ENCODE measurements around the gene CFAP68. TPM values are rescaled to one million over a fixed set of nuclear protein-coding genes. Genes with fewer than 3 reads are reported as not detected.

CFAP68 gene
- total and polyA plus RNA-seq, 9 of the 15 experiments (the other 6 are each of a cell fraction or from before 2014, with no cell fraction given): 22.8 to 72.3 (median 52.5) TPM

GRCh38 chr11:111911563-111912401 lies 32.4 kb downstream of the CFAP68 start, which contains the start of gene CRYAB (continued):
- TF ChIP-seq RBBP5 (IDR thresholded peaks at IDR 0.05; ENCODE audit: borderline replicate concordance, insufficient read depth, low read length, poor library complexity, severe bottlenecking): peak; percentile 42
- TF ChIP-seq REST (IDR thresholded peaks at IDR 0.05; ENCODE audit: borderline replicate concordance): peak; percentile 34
- no peak for TF ChIP-seq REST (CRISPR knock-in tag; IDR thresholded peaks at IDR 0.05; ENCODE audit: low read depth)
- peak; percentile 11; the same call in 1 of the 2 replicates for TF ChIP-seq TEAD4 (IDR thresholded peaks at IDR 0.05; ENCODE audit: low read length)
- no peak for TF ChIP-seq TEAD4 (CRISPR knock-in tag; IDR thresholded peaks at IDR 0.05; ENCODE audit: borderline replicate concordance)
- TF ChIP-seq MEIS2 (IDR thresholded peaks at IDR 0.05; ENCODE audit: partially characterized antibody): peak; percentile 6
- TF ChIP-seq, protein P1, sequence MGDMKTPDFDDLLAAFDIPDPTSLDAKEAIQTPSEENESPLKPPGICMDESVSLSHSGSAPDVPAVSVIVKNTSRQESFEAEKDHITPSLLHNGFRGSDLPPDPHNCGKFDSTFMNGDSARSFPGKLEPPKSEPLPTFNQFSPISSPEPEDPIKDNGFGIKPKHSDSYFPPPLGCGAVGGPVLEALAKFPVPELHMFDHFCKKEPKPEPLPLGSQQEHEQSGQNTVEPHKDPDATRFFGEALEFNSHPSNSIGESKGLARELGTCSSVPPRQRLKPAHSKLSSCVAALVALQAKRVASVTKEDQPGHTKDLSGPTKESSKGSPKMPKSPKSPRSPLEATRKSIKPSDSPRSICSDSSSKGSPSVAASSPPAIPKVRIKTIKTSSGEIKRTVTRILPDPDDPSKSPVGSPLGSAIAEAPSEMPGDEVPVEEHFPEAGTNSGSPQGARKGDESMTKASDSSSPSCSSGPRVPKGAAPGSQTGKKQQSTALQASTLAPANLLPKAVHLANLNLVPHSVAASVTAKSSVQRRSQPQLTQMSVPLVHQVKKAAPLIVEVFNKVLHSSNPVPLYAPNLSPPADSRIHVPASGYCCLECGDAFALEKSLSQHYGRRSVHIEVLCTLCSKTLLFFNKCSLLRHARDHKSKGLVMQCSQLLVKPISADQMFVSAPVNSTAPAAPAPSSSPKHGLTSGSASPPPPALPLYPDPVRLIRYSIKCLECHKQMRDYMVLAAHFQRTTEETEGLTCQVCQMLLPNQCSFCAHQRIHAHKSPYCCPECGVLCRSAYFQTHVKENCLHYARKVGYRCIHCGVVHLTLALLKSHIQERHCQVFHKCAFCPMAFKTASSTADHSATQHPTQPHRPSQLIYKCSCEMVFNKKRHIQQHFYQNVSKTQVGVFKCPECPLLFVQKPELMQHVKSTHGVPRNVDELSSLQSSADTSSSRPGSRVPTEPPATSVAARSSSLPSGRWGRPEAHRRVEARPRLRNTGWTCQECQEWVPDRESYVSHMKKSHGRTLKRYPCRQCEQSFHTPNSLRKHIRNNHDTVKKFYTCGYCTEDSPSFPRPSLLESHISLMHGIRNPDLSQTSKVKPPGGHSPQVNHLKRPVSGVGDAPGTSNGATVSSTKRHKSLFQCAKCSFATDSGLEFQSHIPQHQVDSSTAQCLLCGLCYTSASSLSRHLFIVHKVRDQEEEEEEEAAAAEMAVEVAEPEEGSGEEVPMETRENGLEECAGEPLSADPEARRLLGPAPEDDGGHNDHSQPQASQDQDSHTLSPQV (IDR thresholded peaks at IDR 0.05): 0 out of 2 replicates have a peak, but pooled peaks have one; percentile 44
- TF ChIP-seq, protein P2, sequence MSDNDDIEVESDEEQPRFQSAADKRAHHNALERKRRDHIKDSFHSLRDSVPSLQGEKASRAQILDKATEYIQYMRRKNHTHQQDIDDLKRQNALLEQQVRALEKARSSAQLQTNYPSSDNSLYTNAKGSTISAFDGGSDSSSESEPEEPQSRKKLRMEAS (CRISPR knock-in tag; IDR thresholded peaks at IDR 0.05): 0 out of 2 replicates have a peak, but pooled peaks have one; percentile 29
- TF ChIP-seq ZNF143 (CRISPR knock-in tag; IDR thresholded peaks at IDR 0.05): no peak
- no peak for TF ChIP-seq EP400 (IDR thresholded peaks at IDR 0.05)
- TF ChIP-seq ZBTB5 (IDR thresholded peaks at IDR 0.05): no peak
- no peak for TF ChIP-seq NCOA4 (IDR thresholded peaks at IDR 0.05; ENCODE audit: partially characterized antibody)
